IMR-90 (cell line): ENCODE data around the gene SLC66A2. TPM values are rescaled to one million over a fixed set of nuclear protein-coding genes. Genes with fewer than 3 reads are reported as not detected.

Experiments
- ATAC-seq: fragments of 200-7000 bp; cut with Tn5 transposase; 2 replicates; pipeline ENCODE4 v1.9.1; 2020; ENCODE audit warnings: low read depth, mild to moderate bottlenecking, moderate library complexity
- BruUV-seq: library from RNA; stranded (reverse); fragments of 400-500 nt; replicated peaks from 2 replicates; lab custom pipeline; 2021; lab: Mats Ljungman, UMichigan
- CTCF ChIA-PET: fragments of 300-600 bp; formaldehyde crosslinking; extraction: SDS; loops from one replicate; lab custom pipeline; 2021; ENCODE audit warnings: antibody characterized with exemption; lab: Yijun Ruan, JAX
- POLR2A ChIA-PET: fragments of 300-600 bp; sonication (Branson Sonifier 250); formaldehyde crosslinking; loops from one replicate; lab custom pipeline; 2022; ENCODE audit warnings: antibody characterized with exemption; ENCODE audit not compliant: unreplicated experiment; lab: Charles Lee
- DNase-seq: peaks from one replicate; pipeline ENCODE4 v3.0.0; 2013
- H2AFZ ChIP-seq: replicated peaks from 2 replicates; pipeline ENCODE3; 2013; ENCODE audit warnings: low read length, mild to moderate bottlenecking; ENCODE audit not compliant: poor library complexity
- H2AK5ac ChIP-seq: 2 replicates; pipeline ENCODE4 v1.6.1; 2013; ENCODE audit warnings: low read depth, low read length, inconsistent platforms
- H2AK9ac ChIP-seq: replicated peaks from 2 replicates; pipeline ENCODE3; 2013; ENCODE audit warnings: mild to moderate bottlenecking, low read depth, low read length, moderate library complexity; ENCODE audit not compliant: poor library complexity
- H2BK120ac ChIP-seq: 2 replicates; pipeline ENCODE4 v1.6.1; 2013; ENCODE audit warnings: low read depth, low read length, inconsistent platforms
- H2BK15ac ChIP-seq: 3 replicates; pipeline ENCODE4 v1.6.1; 2013; ENCODE audit warnings: low read depth, low read length, inconsistent platforms
- H2BK20ac ChIP-seq: 2 replicates; pipeline ENCODE4 v1.6.1; 2013; ENCODE audit warnings: low read depth, mild to moderate bottlenecking, inconsistent platforms, low read length, moderate library complexity
- H2BK5ac ChIP-seq: 2 replicates; pipeline ENCODE4 v1.6.1; 2013; ENCODE audit warnings: mild to moderate bottlenecking, low read depth, low read length, inconsistent platforms; ENCODE audit not compliant: poor library complexity, severe bottlenecking
- H3K14ac ChIP-seq: replicated peaks from 2 replicates; pipeline ENCODE4 v1.6.1; 2013; ENCODE audit warnings: low read depth, low read length, inconsistent platforms
- H3K18ac ChIP-seq: 2 replicates; pipeline ENCODE4 v1.6.1; 2013; ENCODE audit warnings: low read depth, low read length, control low read depth
- H3K23ac ChIP-seq: 2 replicates; pipeline ENCODE4 v1.6.1; 2013; ENCODE audit warnings: low read depth, low read length, inconsistent platforms
- H3K27ac ChIP-seq: 2 replicates; pipeline ENCODE4 v1.5.1; 2013; ENCODE audit warnings: mild to moderate bottlenecking, control low read depth, low read length; ENCODE audit not compliant: insufficient read depth
- H3K27me3 ChIP-seq: 2 replicates; pipeline ENCODE4 v1.6.1; 2013; ENCODE audit warnings: low read length; ENCODE audit not compliant: control insufficient read depth, insufficient read depth
- H3K36me3 ChIP-seq: 2 replicates; pipeline ENCODE4 v1.6.1; 2013; ENCODE audit warnings: low read length, mixed read lengths; ENCODE audit not compliant: control insufficient read depth, insufficient read depth
- H3K4ac ChIP-seq: 2 replicates; pipeline ENCODE4 v1.6.1; 2013; ENCODE audit warnings: low read depth, low read length, inconsistent platforms
- H3K4me1 ChIP-seq: 2 replicates; pipeline ENCODE4 v1.6.1; 2013; ENCODE audit warnings: low read length, mixed read lengths; ENCODE audit not compliant: control insufficient read depth, insufficient read depth
- H3K4me2 ChIP-seq: 2 replicates; pipeline ENCODE4 v1.6.1; 2013; ENCODE audit warnings: low read depth, mild to moderate bottlenecking, control low read depth, low read length, moderate library complexity
- H3K4me3 ChIP-seq: 2 replicates; pipeline ENCODE4 v1.5.1; 2013; ENCODE audit warnings: low read depth, mild to moderate bottlenecking, control low read depth, low read length, moderate library complexity; ENCODE audit not compliant: insufficient read depth
- H3K56ac ChIP-seq: 2 replicates; pipeline ENCODE4 v1.6.1; 2013; ENCODE audit warnings: low read length, inconsistent platforms; ENCODE audit not compliant: insufficient read depth; ENCODE audit errors: extremely low read depth
- H3K79me1 ChIP-seq, 2 experiments: 2 replicates each; pipeline ENCODE4 v1.6.1; 2013; ENCODE audit warnings: low read length in 2 of 2, inconsistent platforms in 1 of 2, low read depth in 1 of 2
- H3K9ac ChIP-seq: 2 replicates; pipeline ENCODE4 v1.6.1; 2013; ENCODE audit warnings: low read depth, low read length, control low read depth
- H3K9me1 ChIP-seq: 2 replicates; pipeline ENCODE4 v1.6.1; 2013; ENCODE audit warnings: low read length, inconsistent platforms; ENCODE audit not compliant: insufficient read depth
- H3K9me3 ChIP-seq: 2 replicates; pipeline ENCODE4 v1.6.1; 2013; ENCODE audit warnings: low read length; ENCODE audit not compliant: control insufficient read depth, insufficient read depth
- H4K20me1 ChIP-seq: 2 replicates; pipeline ENCODE4 v1.6.1; 2013; ENCODE audit warnings: low read length, inconsistent platforms; ENCODE audit not compliant: insufficient read depth
- H4K5ac ChIP-seq: 2 replicates; pipeline ENCODE4 v1.6.1; 2013; ENCODE audit warnings: mild to moderate bottlenecking, low read depth, low read length, control low read depth
- H4K8ac ChIP-seq, 2 experiments: 2 replicates each; pipeline ENCODE4 v1.6.1; 2013; ENCODE audit warnings: low read depth in 2 of 2, low read length in 2 of 2, control low read depth in 1 of 2, inconsistent platforms in 1 of 2
- H4K91ac ChIP-seq: 2 replicates; pipeline ENCODE4 v1.6.1; 2013; ENCODE audit warnings: low read depth, low read length, inconsistent platforms; ENCODE audit not compliant: insufficient read depth
- BHLHE40 ChIP-seq: fragments of 150-350 bp; IDR thresholded peaks from 2 replicates; pipeline ENCODE4 v1.6.1; 2016; ENCODE audit warnings: mild to moderate bottlenecking, low read depth, low read length
- CEBPB ChIP-seq: IDR thresholded peaks from 2 replicates; pipeline ENCODE4 v1.6.1; 2012; ENCODE audit warnings: low read depth, low read length, improper control_type of control experiment
- CHD1 ChIP-seq: IDR thresholded peaks from 2 replicates; pipeline ENCODE4 v1.6.1; 2012; ENCODE audit warnings: low read depth, low read length, improper control_type of control experiment
- FOS ChIP-seq: fragments of 150-350 bp; IDR thresholded peaks from 2 replicates; pipeline ENCODE4 v1.6.1; 2016; ENCODE audit warnings: low read depth, low read length
- MAFK ChIP-seq: IDR thresholded peaks from 2 replicates; pipeline ENCODE4 v1.6.1; 2012; ENCODE audit warnings: low read depth, low read length, improper control_type of control experiment
- MAZ ChIP-seq: IDR thresholded peaks from 2 replicates; pipeline ENCODE4 v1.6.1; 2012; ENCODE audit warnings: low read depth, mild to moderate bottlenecking, low read length, improper control_type of control experiment, moderate library complexity, borderline replicate concordance
- POLR2A ChIP-seq: IDR thresholded peaks from 2 replicates; pipeline ENCODE4 v1.6.1; 2012; ENCODE audit warnings: mild to moderate bottlenecking, low read depth, low read length
- RAD21 ChIP-seq: IDR thresholded peaks from 2 replicates; pipeline ENCODE4 v1.6.1; 2012; ENCODE audit warnings: low read length, improper control_type of control experiment
- RCOR1 ChIP-seq: IDR thresholded peaks from 2 replicates; pipeline ENCODE4 v1.6.1; 2012; ENCODE audit warnings: mild to moderate bottlenecking, low read length, improper control_type of control experiment; ENCODE audit not compliant: insufficient replicate concordance
- RFX5 ChIP-seq: IDR thresholded peaks from 2 replicates; pipeline ENCODE4 v1.8.0; 2012; ENCODE audit warnings: low read depth, mild to moderate bottlenecking, low read length, moderate library complexity
- SMC3 ChIP-seq: fragments of 150-350 bp; IDR thresholded peaks from 2 replicates; pipeline ENCODE4 v1.6.1; 2016; ENCODE audit warnings: low read depth, mild to moderate bottlenecking, antibody characterized with exemption, low read length, moderate library complexity
- whole genome bisulfite sequencing, 2 experiments: methylation state at CpG; one replicate each; pipeline versions ENCODE4 v1.1.5 to v1.1.7; 2013; ENCODE audit warnings: missing lambda C conversion rate in 2 of 2; ENCODE audit not compliant: insufficient read length in 1 of 2; ENCODE audit errors: extremely low coverage in 2 of 2; 5-methylcytosine and 5-hydroxymethylcytosine counted together
- dilution Hi-C: fragments of 300-500 bp; cut with HindIII; formaldehyde crosslinking; loops from one replicate; pipeline ENCODE4 v1.14.3; 2018; ENCODE audit warnings: low sequenced_read_pairs; ENCODE audit not compliant: unreplicated experiment
- in situ Hi-C: fragments of 300-500 bp; cut with MboI; formaldehyde crosslinking; loops from 3 replicates; pipeline ENCODE4 v1.14.3; 2019; ENCODE audit warnings: low sequenced_read_pairs, inconsistent platforms, mixed read lengths
- intact Hi-C: fragments of 100-400 bp; cut with micrococcal nuclease; formaldehyde crosslinking; loops from 2 replicates; pipeline ENCODE4 v1.10.0; 2022
- polyA plus RNA-seq, 3 experiments: library from polyadenylated mRNA; depleted of rRNA; stranded (reverse); fragments of >200 nt; gene quantifications; 2 replicates each; pipeline ENCODE4 v1.2.3, GENCODE V29; 2012; ENCODE audit warnings: low replicate concordance in 1 of 3
- total RNA-seq: library from RNA; depleted of rRNA; stranded (reverse); fragments of >200 nt; gene quantifications from 2 replicates; pipeline ENCODE4 v1.2.3, GENCODE V29; 2012
- TF ChIP-seq, protein P1 (sequence below): conservative IDR thresholded peaks from 2 replicates; pipeline ENCODE4 v1.5.1; 2012; ENCODE audit warnings: mild to moderate bottlenecking, low read depth, low read length, improper control_type of control experiment
- TF ChIP-seq, protein P2 (sequence below): fragments of 150-350 bp; IDR thresholded peaks from 2 replicates; pipeline ENCODE4 v1.6.1; 2016; ENCODE audit warnings: low read depth, mild to moderate bottlenecking, low read length, moderate library complexity, borderline replicate concordance
- TF ChIP-seq, protein P3 (sequence below): fragments of 150-350 bp; IDR thresholded peaks from 2 replicates; pipeline ENCODE4 v1.6.1; 2017; ENCODE audit warnings: mild to moderate bottlenecking, antibody characterized with exemption, low read length, low read depth

The SLC66A2 gene
- total and polyA plus RNA-seq, 2 of the 4 experiments (the other 2 are of a cell fraction): 17.6 to 23.5 TPM

DNA sequence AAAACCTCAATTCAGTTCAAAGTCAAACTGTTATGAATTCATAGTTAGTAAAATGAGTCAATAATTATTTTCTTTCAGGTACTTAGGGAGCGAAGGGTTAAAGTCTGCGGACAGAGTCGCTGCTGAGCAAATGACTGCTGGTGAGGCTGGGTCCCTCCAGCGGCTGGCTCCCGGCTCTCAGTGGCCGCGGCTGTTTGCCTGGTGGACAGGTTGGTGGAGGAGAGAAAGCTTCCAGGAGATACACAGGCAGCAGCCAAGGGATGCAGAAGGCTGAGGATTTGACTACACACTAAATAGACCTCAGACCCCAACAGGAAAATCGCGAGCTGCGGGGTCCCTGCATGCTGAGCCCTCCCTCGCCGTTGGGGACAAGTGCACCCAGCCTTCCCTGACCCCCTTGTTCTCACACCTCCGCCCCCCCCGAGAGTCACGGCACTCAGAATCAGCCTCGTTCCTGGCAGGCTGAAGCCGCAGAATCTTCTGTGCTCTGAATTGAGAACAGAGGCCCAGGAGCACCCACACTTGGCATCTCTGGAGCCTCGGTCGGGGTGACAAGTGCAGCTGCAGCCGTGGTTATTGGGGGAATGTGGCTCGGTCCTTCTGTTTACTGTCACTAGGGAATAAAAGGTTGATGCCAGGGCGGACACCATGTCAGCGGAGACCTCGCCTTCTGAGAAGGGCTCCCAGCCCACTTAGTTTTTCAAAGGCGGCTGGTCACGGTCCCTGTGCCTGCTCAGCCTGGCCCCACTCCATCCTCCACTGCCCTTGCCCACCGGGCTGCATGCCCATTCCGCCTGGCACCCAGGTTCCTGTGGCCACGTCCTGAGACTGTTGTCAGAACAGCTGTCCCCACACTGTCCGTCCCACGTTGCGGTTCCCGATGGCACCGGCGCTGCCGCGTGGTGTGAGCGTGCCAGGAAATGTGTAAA is 74.0 kb downstream of the SLC66A2 start:
- no peak overlapping the region for H2BK120ac ChIP-seq
- no peak overlapping the region for H4K91ac ChIP-seq
- H3K23ac ChIP-seq: no peak overlapping the region
- H3K79me1 ChIP-seq: no peaks in the 10 kb centered on the region
- H2AFZ ChIP-seq: no peak overlapping the region
- no peak overlapping the region for H3K14ac ChIP-seq
- H2BK5ac ChIP-seq: no peak overlapping the region
- DNase-seq: no peak
- no peak overlapping the region for H2BK15ac ChIP-seq
- H4K8ac ChIP-seq: no peak overlapping the region
- H3K27ac ChIP-seq: no peak overlapping the region
- no peak overlapping the region for H3K4me3 ChIP-seq
- no peak overlapping the region for H3K9ac ChIP-seq
- no peak overlapping the region for H4K5ac ChIP-seq
- H3K4me1 ChIP-seq: no peaks in the 10 kb centered on the region
- ChIA-PET POLR2A (no interaction called here), CTCF (interaction anchor here (0.6 kb wide), 1 partner anchor 19 kb away, joined by 3 read pairs; no protein-coding TSS in a partner anchor)
- BruUV-seq: no TSS peak
- no peaks in the 10 kb centered on the region; the same call in 1 of the 2 replicates for H3K36me3 ChIP-seq
- H3K4ac ChIP-seq: no peak overlapping the region
- no peak overlapping the region for H2BK20ac ChIP-seq
- no peak overlapping the region for H3K18ac ChIP-seq
- H3K9me1 ChIP-seq: no peaks in the 10 kb centered on the region
- H3K56ac ChIP-seq: no peak overlapping the region
- ATAC-seq: no peak
- H3K9me3 ChIP-seq: peaks cover 5% of the 10 kb centered on the region; the same call in 1 of the 2 replicates
- WGBS, 2 experiments: 89% methylated on average over 5 of the region's 38 CpGs; no CpG with 5 or more reads in 1 of the 2 experiments
- no peaks in the 10 kb centered on the region; the same call in none of the 2 replicates for H3K27me3 ChIP-seq
- no peak overlapping the region for H2AK5ac ChIP-seq
- intact Hi-C loops: no loop called here
- in situ Hi-C loops: no loop called here
- dilution Hi-C loops: no loop called here
- H3K4me2 ChIP-seq: no peak overlapping the region
- H2AK9ac ChIP-seq: no peak overlapping the region
- no peaks in the 10 kb centered on the region for H4K20me1 ChIP-seq
- TF ChIP-seq MAFK (no peak), CEBPB (no peak), RFX5 (no peak), CHD1 (no peak), RCOR1 (no peak), SMC3 (no peak), MAZ (no peak), BHLHE40 (no peak), POLR2A (no peak), RAD21 (no peak), FOS (no peak)
- TF ChIP-seq, protein P1, sequence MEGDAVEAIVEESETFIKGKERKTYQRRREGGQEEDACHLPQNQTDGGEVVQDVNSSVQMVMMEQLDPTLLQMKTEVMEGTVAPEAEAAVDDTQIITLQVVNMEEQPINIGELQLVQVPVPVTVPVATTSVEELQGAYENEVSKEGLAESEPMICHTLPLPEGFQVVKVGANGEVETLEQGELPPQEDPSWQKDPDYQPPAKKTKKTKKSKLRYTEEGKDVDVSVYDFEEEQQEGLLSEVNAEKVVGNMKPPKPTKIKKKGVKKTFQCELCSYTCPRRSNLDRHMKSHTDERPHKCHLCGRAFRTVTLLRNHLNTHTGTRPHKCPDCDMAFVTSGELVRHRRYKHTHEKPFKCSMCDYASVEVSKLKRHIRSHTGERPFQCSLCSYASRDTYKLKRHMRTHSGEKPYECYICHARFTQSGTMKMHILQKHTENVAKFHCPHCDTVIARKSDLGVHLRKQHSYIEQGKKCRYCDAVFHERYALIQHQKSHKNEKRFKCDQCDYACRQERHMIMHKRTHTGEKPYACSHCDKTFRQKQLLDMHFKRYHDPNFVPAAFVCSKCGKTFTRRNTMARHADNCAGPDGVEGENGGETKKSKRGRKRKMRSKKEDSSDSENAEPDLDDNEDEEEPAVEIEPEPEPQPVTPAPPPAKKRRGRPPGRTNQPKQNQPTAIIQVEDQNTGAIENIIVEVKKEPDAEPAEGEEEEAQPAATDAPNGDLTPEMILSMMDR: no peak
- TF ChIP-seq, protein P2, sequence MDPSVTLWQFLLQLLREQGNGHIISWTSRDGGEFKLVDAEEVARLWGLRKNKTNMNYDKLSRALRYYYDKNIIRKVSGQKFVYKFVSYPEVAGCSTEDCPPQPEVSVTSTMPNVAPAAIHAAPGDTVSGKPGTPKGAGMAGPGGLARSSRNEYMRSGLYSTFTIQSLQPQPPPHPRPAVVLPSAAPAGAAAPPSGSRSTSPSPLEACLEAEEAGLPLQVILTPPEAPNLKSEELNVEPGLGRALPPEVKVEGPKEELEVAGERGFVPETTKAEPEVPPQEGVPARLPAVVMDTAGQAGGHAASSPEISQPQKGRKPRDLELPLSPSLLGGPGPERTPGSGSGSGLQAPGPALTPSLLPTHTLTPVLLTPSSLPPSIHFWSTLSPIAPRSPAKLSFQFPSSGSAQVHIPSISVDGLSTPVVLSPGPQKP: no peak
- TF ChIP-seq, protein P3, sequence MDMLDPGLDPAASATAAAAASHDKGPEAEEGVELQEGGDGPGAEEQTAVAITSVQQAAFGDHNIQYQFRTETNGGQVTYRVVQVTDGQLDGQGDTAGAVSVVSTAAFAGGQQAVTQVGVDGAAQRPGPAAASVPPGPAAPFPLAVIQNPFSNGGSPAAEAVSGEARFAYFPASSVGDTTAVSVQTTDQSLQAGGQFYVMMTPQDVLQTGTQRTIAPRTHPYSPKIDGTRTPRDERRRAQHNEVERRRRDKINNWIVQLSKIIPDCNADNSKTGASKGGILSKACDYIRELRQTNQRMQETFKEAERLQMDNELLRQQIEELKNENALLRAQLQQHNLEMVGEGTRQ: no peak
